ENCODE results near the gene MRAS.

The MRAS gene

GRCh38 chr3:138383715-138384465, 35.5 kb downstream of the MRAS start:
- H3K9me3 ChIP-seq (ENCODE audit: control insufficient read depth, low read length) = no peaks in the 10 kb centered on the region

GRCh38 chr3:138384531-138384930, 36.2 kb downstream of the MRAS start:
- Histone ChIP-seq H3K79me1 (replicated peaks; ENCODE audit: low read length, poor library complexity, severe bottlenecking) (peaks cover 40% of the 10 kb centered on the region), H3K27ac (ENCODE audit: low read length, poor library complexity, severe bottlenecking) (no peak overlapping the region), H2BK5ac (ENCODE audit: low read depth, low read length, poor library complexity, severe bottlenecking) (no peak overlapping the region), H2BK120ac (ENCODE audit: low read depth, low read length) (no peak overlapping the region), H3K14ac (ENCODE audit: low read length in 2 of 2) (no peak overlapping the region), H3K18ac (ENCODE audit: low read depth in 1 of 2, low read length in 2 of 2) (no peak overlapping the region), H3K4ac (ENCODE audit: low read depth in 1 of 2, low read length in 2 of 2) (peak overlapping the region in 1 of 2 experiments; percentile 24), H2AK5ac (ENCODE audit: low read length, severe bottlenecking) (no peak overlapping the region), H3K9me3 (ENCODE audit: control insufficient read depth, low read length) (no peaks in the 10 kb centered on the region), H3K36me3 (ENCODE audit: control insufficient read depth in 1 of 2, insufficient read depth in 2 of 2, low read depth in 1 of 2, low read length in 2 of 2) (peaks cover 0 to 5% of the 10 kb centered on the region in 2 experiments), H3K23ac (ENCODE audit: low read length in 2 of 2) (no peak overlapping the region), H3K27me3 (ENCODE audit: control insufficient read depth in 1 of 2, insufficient read depth in 1 of 2, low read length in 2 of 2) (no peaks in the 10 kb centered on the region), H3K4me3 (ENCODE audit: insufficient read depth in 1 of 2, low read depth in 1 of 2, low read length in 2 of 2) (no peak overlapping the region), H2BK15ac (ENCODE audit: low read depth, poor library complexity, severe bottlenecking) (no peak overlapping the region), H2AFZ (ENCODE audit: low read depth, low read length) (no peak overlapping the region), H3K4me1 (ENCODE audit: control insufficient read depth, insufficient read depth, low read depth, low read length) (peaks cover 13% of the 10 kb centered on the region), H4K8ac (ENCODE audit: low read length) (no peak overlapping the region), H3K4me2 (ENCODE audit: low read length, poor library complexity, severe bottlenecking) (no peak overlapping the region), H4K91ac (ENCODE audit: low read length) (no peak overlapping the region), H3K9ac (ENCODE audit: low read length) (no peak overlapping the region), H2BK12ac (ENCODE audit: low read length in 2 of 2) (no peak overlapping the region)
- DNase-seq = no peak
- WGBS = 96% methylated on average over 3 of the region's 3 CpGs

More at GRCh38 chr3:138383715-138384465, 35.5 kb downstream of the MRAS start:
- Histone ChIP-seq H2BK12ac (ENCODE audit: low read length in 2 of 2) (no peak overlapping the region), H2AFZ (ENCODE audit: low read depth, low read length) (no peak overlapping the region), H3K18ac (ENCODE audit: low read depth in 1 of 2, low read length in 2 of 2) (no peak overlapping the region), H3K14ac (ENCODE audit: low read length in 2 of 2) (no peak overlapping the region), H3K9ac (ENCODE audit: low read length) (no peak overlapping the region), H3K4me1 (ENCODE audit: control insufficient read depth, insufficient read depth, low read depth, low read length) (peaks cover 9% of the 10 kb centered on the region), H3K27ac (ENCODE audit: low read length, poor library complexity, severe bottlenecking) (no peak overlapping the region), H3K27me3 (ENCODE audit: control insufficient read depth in 1 of 2, insufficient read depth in 1 of 2, low read length in 2 of 2) (no peaks in the 10 kb centered on the region), H3K4me3 (ENCODE audit: insufficient read depth in 1 of 2, low read depth in 1 of 2, low read length in 2 of 2) (no peak overlapping the region), H4K91ac (ENCODE audit: low read length) (no peak overlapping the region), H2BK5ac (ENCODE audit: low read depth, low read length, poor library complexity, severe bottlenecking) (no peak overlapping the region), H4K8ac (ENCODE audit: low read length) (no peak overlapping the region), H2AK5ac (ENCODE audit: low read length, severe bottlenecking) (no peak overlapping the region), H3K36me3 (ENCODE audit: control insufficient read depth in 1 of 2, insufficient read depth in 2 of 2, low read depth in 1 of 2, low read length in 2 of 2) (peaks cover 2 to 5% of the 10 kb centered on the region in 2 experiments), H2BK120ac (ENCODE audit: low read depth, low read length) (no peak overlapping the region), H3K79me1 (replicated peaks; ENCODE audit: low read length, poor library complexity, severe bottlenecking) (peaks cover 36% of the 10 kb centered on the region), H3K23ac (ENCODE audit: low read length in 2 of 2) (no peak overlapping the region), H2BK15ac (ENCODE audit: low read depth, poor library complexity, severe bottlenecking) (no peak overlapping the region), H3K4ac (ENCODE audit: low read depth in 1 of 2, low read length in 2 of 2) (no peak overlapping the region), H3K4me2 (ENCODE audit: low read length, poor library complexity, severe bottlenecking) (no peak overlapping the region)
- no peak for DNase-seq
- 93% methylated on average over 10 of the region's 10 CpGs for WGBS

- Histone ChIP-seq H3K36me3 (ENCODE audit: control insufficient read depth in 1 of 2, insufficient read depth in 2 of 2, low read depth in 1 of 2, low read length in 2 of 2) (peaks cover 0 to 5% of the 10 kb centered on the region in 2 experiments), H3K4ac (ENCODE audit: low read depth in 1 of 2, low read length in 2 of 2) (no peak overlapping the region), H4K91ac (ENCODE audit: low read length) (no peak overlapping the region), H3K27ac (ENCODE audit: low read length, poor library complexity, severe bottlenecking) (no peak overlapping the region), H3K4me3 (ENCODE audit: insufficient read depth in 1 of 2, low read depth in 1 of 2, low read length in 2 of 2) (no peak overlapping the region), H2BK15ac (ENCODE audit: low read depth, poor library complexity, severe bottlenecking) (no peak overlapping the region), H2BK12ac (ENCODE audit: low read length in 2 of 2) (no peak overlapping the region), H2AFZ (ENCODE audit: low read depth, low read length) (no peak overlapping the region), H3K14ac (ENCODE audit: low read length in 2 of 2) (no peak overlapping the region), H3K9me3 (ENCODE audit: control insufficient read depth, low read length) (no peaks in the 10 kb centered on the region), H3K18ac (ENCODE audit: low read depth in 1 of 2, low read length in 2 of 2) (no peak overlapping the region), H3K27me3 (ENCODE audit: control insufficient read depth in 1 of 2, insufficient read depth in 1 of 2, low read length in 2 of 2) (no peaks in the 10 kb centered on the region), H2BK120ac (ENCODE audit: low read depth, low read length) (no peak overlapping the region), H3K4me1 (ENCODE audit: control insufficient read depth, insufficient read depth, low read depth, low read length) (peaks cover 18% of the 10 kb centered on the region), H4K8ac (ENCODE audit: low read length) (no peak overlapping the region), H3K4me2 (ENCODE audit: low read length, poor library complexity, severe bottlenecking) (no peak overlapping the region), H3K23ac (ENCODE audit: low read length in 2 of 2) (no peak overlapping the region), H3K9ac (ENCODE audit: low read length) (no peak overlapping the region), H2BK5ac (ENCODE audit: low read depth, low read length, poor library complexity, severe bottlenecking) (no peak overlapping the region), H2AK5ac (ENCODE audit: low read length, severe bottlenecking) (no peak overlapping the region), H3K79me1 (replicated peaks; ENCODE audit: low read length, poor library complexity, severe bottlenecking) (peaks cover 40% of the 10 kb centered on the region)
- DNase-seq = no peak
- WGBS = 83% methylated on average over 5 of the region's 5 CpGs
Measured at GRCh38 chr3:138384976-138385375, 36.6 kb downstream of the MRAS start.

GRCh38 chr3:138389144-138389601, 40.8 kb downstream of the MRAS start:
- H3K4ac ChIP-seq (ENCODE audit: low read depth in 1 of 2, low read length in 2 of 2) = no peak overlapping the region
- H4K91ac ChIP-seq (ENCODE audit: low read length) = no peak overlapping the region
- H3K36me3 ChIP-seq (ENCODE audit: control insufficient read depth in 1 of 2, insufficient read depth in 2 of 2, low read depth in 1 of 2, low read length in 2 of 2) = peaks cover 0 to 2% of the 10 kb centered on the region in 2 experiments
- no peak overlapping the region for H3K14ac ChIP-seq (ENCODE audit: low read length in 2 of 2)
- peak overlapping the region; percentile 33 for H2AK5ac ChIP-seq (ENCODE audit: low read length, severe bottlenecking)
- H2BK15ac ChIP-seq (ENCODE audit: low read depth, poor library complexity, severe bottlenecking) = no peak overlapping the region
- H3K23ac ChIP-seq (ENCODE audit: low read length in 2 of 2) = no peak overlapping the region
- H2BK120ac ChIP-seq (ENCODE audit: low read depth, low read length) = no peak overlapping the region
- H3K9ac ChIP-seq (ENCODE audit: low read length) = peak overlapping the region; percentile 35
- peaks cover 14% of the 10 kb centered on the region for H3K4me1 ChIP-seq (ENCODE audit: control insufficient read depth, insufficient read depth, low read depth, low read length)
- no peak overlapping the region for H2BK5ac ChIP-seq (ENCODE audit: low read depth, low read length, poor library complexity, severe bottlenecking)
- no peak overlapping the region for H3K4me3 ChIP-seq (ENCODE audit: insufficient read depth in 1 of 2, low read depth in 1 of 2, low read length in 2 of 2)
- DNase-seq = no peak
- no peaks in the 10 kb centered on the region for H3K27me3 ChIP-seq (ENCODE audit: control insufficient read depth in 1 of 2, insufficient read depth in 1 of 2, low read length in 2 of 2)
- H4K8ac ChIP-seq (ENCODE audit: low read length) = no peak overlapping the region
- H3K27ac ChIP-seq (ENCODE audit: low read length, poor library complexity, severe bottlenecking) = peak overlapping the region; percentile 91
- H2BK12ac ChIP-seq (ENCODE audit: low read length in 2 of 2) = no peak overlapping the region
- H3K18ac ChIP-seq (ENCODE audit: low read depth in 1 of 2, low read length in 2 of 2) = no peak overlapping the region
- H3K4me2 ChIP-seq (ENCODE audit: low read length, poor library complexity, severe bottlenecking) = no peak overlapping the region
- H2AFZ ChIP-seq (ENCODE audit: low read depth, low read length) = no peak overlapping the region
- no peaks in the 10 kb centered on the region for H3K9me3 ChIP-seq (ENCODE audit: control insufficient read depth, low read length)
- H3K79me1 ChIP-seq (replicated peaks; ENCODE audit: low read length, poor library complexity, severe bottlenecking) = peaks cover 26% of the 10 kb centered on the region
- 95% methylated on average over 6 of the region's 6 CpGs for WGBS
